ENCODE results near the gene ZNF48.
A peak's percentile ranks its signal among the peaks of the same experiment; 100 is the strongest.

ZNF48 gene

DNA sequence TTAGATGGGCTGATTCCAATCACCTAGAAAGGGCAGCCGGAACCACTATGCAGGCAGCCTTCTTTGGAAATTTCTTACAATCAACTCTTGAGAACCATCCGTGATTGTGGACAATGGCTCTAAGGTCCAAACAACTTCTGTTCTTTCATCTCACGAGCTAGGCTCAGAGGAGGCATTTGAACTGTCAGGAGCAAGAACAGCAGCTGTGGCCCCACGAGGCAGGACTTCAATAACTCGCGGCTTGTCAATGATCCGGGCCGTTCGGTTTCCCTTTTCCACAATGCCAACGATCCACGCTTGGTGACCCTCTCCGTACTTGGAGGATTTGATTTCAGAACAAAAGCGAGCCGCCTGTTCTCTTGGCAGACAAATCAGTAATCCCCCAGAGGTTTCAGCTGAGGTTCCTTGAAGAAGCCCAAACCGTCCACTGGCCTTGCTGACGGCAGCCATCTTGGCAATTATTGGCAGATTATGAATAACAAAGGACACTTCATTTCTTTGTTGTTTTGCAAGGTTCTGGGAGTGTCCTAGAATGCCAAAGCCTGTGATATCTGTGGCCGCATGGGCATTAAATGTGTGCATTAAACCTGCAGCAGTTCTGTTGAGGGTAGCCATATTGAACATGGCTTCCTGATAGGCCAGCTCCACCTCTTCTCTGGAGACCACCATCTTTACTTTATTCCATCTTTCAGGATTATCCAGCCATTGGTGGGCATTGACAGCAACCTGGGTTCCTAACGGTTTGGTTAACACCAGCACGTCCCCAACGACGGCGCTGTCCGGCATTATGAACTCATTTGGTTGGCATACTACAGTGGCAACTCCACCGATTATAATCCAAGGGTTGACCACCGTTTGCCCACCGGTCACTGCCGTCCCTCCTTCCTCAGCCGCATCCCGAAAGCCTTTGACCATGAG lies 49.3 kb downstream of the ZNF48 start:
- DNase-seq, result no peak

DNA sequence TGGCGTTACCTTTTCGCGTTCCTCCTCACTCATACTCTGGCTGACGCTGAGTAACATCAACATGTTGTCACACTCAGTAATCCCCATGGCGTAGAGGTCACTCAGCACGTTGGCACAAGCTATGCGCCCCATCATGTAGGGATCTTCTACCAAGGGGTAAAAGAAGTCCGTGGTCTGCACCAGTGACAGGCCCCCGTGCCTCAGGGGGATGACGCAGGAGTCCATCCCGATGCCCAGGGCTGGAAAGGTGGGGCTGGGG lies 49.9 kb downstream of the ZNF48 start:
- DNase-seq, result no peak

DNA sequence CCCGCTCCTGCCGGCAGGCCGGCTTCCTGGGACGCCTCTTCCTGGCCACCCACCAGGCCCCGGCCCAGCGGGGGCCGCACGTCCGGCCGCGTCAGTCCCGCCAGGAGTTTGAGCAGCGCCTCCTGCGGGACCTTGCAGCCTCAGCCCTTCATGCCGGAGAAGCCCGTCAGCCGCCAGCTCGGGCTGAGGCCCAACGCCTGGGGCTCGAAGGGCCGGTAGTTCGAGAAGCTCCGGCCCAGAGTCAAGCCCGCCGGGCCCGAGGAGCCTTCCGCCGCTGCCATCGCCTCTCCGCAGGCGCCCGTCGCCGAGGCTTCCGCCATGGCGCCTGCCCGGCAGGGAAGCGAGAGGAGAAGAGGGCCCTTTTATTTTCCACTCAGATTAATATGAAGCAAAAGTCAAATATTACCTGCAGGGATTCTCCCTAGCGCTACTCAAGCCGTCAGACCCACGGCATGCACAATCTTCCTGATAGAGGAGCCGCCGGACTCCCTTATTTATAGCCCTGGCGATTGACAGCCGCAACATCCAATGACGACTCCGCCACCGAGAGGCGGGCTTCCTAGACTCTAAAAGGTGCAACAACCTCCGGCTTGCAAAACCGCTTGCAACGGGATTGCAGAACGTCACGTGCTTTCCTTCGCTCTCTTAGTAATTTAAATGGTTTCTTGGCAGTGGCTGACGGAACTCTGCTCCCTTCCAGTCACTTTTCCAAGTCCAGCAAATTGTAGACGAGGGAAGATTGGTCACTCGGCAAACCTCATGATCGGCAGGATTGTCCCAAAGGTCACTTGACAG lies 50.4 kb downstream of the ZNF48 start, which contains the start of gene SEPHS2:
Gene SEPHS2 (minus strand): TSS at position 467 of the 795 bp plus-strand sequence. CDS start 147 bp downstream, at position 320.
- peak; percentile 99 to 100 for DNase-seq

DNA sequence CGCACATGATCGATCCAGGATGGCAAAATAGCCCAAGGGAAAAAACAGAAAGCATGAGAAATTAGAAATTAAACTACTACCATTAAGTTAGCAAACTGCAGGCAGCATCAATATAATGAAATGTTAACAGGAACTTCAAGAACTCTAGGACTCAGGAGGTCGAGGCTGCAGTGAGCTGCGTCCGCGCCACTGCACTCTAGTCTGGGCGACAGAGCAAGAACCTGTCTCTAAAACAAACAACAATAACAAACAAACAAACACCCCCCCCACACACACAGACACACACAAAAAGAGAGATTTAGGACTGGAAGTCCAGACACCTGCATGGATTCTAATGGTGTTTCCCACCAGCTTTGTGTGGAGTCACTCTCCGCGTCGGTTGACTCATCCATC lies 51.0 kb downstream of the ZNF48 start:
- no peak for DNase-seq

DNA sequence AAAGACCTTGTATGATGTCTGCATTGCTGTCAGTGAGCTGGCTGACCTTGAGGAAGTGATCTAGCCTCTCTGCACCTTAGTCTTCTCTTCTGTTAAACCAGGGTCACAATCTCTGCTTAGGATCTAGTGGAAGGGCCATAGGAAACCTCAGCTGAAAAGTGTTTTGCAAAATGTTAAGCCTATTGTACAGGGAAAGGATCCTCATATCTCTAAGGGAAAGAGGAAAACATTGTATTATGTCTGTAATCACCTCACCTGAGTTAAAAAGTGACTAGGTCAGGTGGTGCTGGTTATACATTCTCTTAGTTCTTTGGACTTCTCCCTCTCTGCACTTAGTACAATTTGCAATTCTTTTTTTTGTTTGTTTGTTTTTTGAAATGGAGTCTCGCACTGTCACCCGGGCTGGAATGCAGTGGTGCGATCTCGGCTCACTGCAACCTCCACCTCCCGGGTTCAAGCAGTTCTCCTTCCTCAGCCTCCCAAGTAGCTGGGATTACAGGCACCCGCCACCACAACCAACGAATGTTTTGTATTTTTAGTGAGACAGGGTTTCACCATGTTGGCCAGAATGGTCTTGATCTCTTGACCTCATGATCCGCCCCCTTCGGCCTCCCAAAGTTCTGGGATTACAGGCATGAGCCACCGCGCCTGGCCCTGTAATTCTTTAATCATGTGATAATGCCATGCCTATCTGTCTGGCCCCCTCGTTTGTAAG lies 52.4 kb downstream of the ZNF48 start:
- DNase-seq, result no peak

- DNase-seq, result no peak
Measured at GRCh38 chr16:30449116-30449435, 53.9 kb downstream of the ZNF48 start.

Measured in activated T-cell treated with anti-CD3 and anti-CD28 coated beads, Interleukin-2, amount 50 U/mL, for 48 hours (primary cell).